Activated CD8-positive, alpha-beta memory T cell treated with anti-CD3 and anti-CD28 coated beads, Interleukin-2, amount 50 U/mL, for 1 hour (primary cell): ENCODE data around the gene HSP90AB1.

Source experiments
- DNase-seq: peaks from one replicate; pipeline ENCODE4 v3.0.0-alpha.2; 2020; ENCODE audit errors: extremely low read depth

HSP90AB1 gene

DNA sequence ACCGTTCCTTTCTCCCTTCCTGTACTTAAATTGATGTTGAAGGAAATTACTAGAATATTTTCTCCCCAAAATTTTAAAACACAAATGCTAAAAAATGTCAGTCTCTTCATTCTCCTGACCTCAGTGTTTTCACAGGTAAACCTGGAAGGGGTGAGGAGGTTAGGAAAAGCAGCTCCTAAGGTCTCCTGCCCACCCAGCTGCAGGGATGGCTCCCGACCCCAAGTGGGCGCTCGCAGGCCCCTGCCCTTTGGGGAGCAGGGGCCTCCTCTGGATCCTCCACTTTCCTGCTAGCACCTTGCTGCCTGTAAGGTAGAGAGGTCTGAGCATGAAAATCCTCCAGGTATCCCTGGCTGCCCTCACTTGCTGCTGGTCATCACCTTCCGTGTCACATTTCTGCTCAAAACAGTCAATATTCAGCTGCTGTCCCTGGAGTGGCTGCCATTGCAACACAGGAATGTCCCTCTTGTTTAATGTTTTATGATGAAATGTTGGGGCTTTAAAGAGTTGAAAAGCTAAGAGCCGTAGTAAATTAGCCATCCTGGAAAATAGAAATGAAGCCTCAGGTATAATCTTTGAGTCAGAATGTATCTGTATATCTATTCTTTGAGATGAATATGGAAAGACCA is 10.9 kb upstream of the HSP90AB1 start:
- DNase-seq = no peak

DNA sequence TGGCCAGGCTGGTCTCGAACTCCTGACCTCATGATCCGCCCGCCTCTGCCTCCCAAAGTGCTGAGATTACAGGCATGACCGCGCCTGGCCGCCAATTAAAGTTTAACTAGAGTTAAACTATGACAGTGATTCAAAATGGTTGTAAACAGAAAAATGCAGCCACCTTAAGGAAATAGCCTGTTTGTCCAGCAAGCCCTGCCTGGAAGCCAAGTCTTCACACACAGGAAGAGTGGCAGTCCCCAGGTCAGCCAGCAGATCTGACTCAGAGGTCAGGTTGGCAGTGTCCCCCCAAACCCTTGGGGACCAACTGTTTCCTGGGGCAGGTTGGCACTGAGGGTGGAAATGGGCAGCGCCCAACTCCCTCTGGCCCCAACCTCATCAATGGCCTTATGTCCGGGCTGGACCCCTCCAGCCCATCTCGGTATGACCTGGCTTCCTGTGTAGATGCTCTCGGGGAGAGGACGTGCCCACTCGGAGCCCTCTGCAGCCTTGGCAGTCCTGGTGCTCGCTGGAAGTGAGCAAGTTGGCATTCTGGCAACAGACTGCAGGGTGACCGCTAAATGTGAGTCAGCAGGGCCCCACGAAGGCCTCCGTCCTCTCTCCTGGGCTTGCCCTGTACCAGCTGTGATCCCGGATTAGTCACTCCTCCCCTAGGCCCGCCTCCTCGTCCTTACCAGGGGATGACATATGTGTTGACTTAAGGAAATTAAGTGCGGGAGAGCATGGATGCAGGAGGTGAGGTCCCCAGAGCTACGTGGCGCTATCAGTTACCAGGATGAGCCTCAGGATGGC is 9.7 kb upstream of the HSP90AB1 start:
- DNase-seq = no peak

DNA sequence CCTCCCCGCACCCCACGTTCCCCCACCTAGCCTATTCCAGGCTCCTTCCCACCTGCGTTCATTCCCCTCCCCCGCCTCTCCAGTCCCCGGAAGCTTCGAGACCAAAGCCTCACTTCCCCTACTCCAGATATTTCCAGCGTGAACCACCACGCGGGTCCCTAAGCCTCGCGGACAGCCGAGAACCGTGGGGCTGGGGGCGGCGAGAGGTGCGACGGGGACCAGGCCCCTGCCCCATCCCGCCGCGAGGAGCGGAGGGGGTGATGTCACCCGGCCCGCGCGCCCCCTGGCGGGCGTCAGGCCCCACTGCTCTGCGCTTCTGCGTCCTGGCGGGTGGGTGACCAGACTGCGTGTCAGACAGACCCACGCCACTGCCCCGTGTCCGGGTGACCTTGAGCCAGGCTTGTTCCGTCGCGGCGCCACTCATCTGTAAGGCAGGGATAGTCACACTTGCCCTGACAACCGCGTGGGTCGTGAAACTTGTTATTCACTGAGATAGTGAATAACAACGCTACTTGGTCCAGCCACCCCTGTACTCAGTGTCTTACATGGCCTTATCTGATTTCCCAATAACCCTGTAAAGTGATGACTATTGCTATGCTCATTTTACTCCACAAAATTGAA is 9.0 kb upstream of the HSP90AB1 start:
- no peak for DNase-seq

DNA sequence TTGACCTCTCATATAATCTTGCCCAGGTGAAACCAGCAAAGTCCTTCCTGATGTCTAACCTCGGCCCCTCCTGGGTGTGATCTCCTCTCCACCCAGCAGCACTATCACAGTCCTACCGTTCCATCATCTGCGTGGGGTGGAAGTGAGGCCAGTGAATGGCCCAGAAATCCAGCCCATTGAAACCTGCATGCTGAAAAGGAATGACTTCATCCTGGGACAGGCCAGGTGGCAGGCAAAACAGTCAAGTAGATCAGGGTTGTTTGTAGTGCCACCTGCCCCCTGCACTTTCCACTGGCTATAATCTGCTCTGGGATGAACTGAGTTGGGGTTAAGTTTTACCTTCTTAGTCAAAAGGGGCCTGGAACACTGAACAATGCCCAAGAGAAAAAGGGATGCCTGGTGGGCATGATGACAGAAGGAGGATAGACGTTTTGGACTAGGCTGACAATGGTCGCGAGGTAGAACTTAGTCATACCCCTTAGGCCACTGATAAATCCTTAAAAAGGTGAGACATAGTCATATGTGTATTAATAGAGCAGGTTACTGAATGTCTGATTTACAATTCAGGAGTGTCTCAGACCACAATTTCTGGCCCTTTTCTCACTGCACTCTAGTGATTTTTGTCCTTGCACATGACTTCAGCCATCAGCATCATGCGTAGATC is 8.1 kb upstream of the HSP90AB1 start:
- DNase-seq = no peak

DNA sequence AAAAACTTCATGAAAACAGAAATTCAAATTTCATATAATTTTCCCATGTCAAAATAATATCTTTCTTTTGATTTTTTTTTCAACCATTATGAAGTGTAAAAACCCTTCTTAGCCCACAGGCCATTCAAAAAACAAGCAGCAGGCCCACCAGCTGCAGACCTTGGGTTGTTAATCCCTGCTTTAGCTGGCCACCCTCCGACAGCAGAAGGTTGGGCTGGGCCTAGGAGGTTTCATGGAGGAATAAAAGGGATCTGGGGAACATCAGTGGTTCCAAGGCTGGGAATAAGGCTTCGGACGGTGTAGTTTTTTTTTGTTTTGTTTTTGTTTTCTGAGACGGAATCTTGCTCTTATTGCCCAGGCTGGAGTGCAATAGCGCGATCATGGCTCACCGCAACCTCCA is 3.6 kb upstream of the HSP90AB1 start:
- no peak for DNase-seq

DNA sequence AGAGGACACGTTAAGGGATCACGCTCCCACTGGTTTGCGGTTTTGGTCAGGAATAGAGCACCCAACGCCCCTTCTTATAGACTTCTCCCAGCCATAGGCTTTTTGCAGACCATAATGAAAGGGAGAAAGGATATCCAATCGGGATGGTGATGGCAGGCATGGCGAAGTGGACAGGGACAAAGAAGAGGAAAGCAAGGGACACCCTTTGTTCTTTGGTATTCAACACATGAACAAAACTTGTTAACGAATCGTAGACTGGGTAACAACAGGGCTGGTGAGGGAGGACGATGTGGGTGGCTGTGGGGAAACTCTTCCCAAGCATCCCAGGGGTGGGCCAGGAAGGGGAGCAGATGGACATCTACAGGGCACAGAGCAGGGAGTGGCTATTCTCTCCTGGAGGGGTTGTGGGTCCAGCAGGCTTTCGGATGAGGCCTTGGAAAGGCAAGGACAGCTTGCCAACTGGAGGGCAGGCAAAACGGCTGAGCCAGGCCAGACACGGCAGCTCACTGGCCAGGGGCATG is 1.4 kb upstream of the HSP90AB1 start:
- DNase-seq = no peak

DNA sequence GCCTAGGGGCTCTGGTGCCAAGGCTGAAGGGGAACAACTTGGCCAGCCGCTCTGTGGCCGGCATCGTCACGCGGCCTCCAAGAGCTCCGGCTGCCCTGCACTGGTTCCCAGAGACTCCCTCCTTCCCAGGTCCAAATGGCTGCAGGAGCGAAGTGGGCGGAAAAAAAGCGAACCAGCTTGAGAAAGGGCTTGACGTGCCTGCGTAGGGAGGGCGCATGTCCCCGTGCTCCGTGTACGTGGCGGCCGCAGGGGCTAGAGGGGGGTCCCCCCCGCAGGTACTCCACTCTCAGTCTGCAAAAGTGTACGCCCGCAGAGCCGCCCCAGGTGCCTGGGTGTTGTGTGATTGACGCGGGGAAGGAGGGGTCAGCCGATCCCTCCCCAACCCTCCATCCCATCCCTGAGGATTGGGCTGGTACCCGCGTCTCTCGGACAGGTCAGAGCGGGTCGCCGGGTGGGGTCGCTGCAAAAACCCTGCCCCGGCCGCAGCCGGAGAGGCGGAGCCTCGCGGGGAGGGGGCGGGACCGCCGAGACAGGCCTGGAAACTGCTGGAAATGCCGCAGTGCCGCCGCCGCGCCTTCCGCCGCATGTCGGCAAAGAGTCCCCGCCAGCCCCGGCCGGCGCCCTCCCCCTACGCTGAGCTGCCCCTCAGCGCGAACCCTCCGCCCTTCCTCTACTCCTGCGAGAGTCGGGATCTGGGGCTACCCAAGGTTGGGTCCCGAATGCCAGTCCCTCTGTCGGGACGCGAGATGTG is 814 bp upstream of the HSP90AB1 start:
- DNase-seq = no peak

DNA sequence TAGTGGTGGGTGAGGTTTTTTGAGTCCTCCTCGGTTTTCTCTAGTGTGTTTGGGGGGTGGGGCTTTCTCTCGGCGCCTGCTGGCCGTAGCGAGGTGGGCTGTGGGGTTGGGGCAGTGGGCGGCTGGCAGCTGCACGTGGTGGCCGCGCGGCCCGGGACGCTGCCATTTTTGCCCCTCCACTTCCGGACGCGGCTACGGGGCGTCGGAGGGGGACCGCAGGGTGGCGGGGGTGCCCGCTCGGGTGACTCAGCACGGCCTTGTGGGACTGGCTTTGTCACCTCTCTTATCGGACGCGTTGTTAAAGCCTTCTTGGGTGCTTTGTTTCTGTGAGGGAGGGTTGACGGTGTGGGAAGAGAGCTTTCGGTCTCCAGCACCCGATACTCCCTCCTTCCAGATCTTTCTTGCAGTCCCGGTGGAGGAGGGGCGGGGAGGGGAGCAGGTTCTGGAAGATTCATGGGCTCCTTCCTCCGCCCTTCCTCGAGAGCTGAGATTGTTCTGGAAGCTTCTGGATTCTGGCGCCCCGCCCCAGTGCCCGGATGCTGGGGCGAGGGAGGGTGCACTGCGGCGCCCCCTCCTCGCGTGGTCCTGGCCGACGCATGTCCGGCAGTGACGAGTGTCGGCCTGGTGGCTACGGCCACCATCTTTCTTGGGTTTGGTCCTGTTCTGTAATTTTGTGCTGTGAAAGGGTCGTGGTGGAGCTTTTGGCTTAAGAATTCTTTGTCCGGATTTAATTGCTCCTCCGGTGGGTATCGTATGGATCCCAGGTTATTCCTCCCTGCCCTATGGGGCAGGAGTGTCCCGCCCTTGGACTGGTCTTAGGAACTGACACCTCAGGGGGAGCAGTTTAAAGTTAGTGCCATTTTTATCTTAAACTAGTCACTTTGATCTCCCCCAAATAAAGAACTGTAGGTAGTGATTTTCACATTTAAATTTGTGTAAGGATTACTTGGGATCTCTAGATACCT is 719 bp downstream of the HSP90AB1 start:
- peak; percentile 79 for DNase-seq

DNA sequence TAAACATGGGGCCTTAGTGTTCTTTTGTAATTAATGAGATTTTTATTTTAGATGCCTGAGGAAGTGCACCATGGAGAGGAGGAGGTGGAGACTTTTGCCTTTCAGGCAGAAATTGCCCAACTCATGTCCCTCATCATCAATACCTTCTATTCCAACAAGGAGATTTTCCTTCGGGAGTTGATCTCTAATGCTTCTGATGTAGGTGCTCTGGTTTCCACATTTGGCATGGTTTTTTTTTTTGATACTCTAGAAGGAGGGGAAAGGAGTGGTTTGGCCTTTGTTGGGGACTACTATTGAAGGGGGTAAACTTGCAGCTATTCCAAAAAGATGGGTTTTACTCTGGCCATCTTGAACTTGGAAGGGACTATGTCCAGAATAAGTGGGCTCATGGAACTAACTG is 1.7 kb downstream of the HSP90AB1 start:
- DNase-seq = no peak

DNA sequence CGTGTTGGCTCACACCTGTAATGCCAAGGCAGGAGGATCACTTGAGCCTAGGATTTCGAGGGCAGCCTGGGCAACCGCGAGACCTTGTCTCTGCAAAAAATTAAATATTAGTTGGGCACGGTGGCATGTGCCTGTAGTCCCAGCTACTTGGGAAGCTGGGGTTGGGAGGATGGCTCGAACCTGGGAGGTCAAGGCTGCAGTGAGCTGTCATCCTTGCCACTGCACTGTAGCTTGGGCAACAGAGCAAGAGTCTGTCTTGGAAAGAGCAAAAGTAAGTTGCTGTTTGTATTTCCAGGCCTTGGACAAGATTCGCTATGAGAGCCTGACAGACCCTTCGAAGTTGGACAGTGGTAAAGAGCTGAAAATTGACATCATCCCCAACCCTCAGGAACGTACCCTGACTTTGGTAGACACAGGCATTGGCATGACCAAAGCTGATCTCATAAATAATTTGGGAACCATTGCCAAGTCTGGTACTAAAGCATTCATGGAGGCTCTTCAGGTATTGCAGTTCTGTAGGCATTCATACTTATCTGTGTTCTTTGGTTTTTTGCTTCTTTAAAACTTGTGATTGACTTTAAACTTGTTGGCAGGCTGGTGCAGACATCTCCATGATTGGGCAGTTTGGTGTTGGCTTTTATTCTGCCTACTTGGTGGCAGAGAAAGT is 2.3 kb downstream of the HSP90AB1 start:
- DNase-seq = no peak

DNA sequence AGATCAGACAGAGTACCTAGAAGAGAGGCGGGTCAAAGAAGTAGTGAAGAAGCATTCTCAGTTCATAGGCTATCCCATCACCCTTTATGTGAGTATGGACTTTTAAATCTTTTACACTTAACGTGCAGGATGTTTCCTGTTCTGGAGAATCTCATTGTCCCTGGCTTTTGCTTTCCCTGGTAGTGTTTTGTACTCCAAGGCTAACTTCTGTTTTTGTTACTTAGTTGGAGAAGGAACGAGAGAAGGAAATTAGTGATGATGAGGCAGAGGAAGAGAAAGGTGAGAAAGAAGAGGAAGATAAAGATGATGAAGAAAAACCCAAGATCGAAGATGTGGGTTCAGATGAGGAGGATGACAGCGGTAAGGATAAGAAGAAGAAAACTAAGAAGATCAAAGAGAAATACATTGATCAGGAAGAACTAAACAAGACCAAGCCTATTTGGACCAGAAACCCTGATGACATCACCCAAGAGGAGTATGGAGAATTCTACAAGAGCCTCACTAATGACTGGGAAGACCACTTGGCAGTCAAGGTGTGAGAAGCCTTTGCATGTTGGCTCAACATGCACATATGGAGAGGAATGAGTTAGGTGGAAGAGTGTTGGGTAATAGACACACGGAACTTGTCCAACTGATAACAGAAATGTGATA is 3.3 kb downstream of the HSP90AB1 start:
- no peak for DNase-seq

DNA sequence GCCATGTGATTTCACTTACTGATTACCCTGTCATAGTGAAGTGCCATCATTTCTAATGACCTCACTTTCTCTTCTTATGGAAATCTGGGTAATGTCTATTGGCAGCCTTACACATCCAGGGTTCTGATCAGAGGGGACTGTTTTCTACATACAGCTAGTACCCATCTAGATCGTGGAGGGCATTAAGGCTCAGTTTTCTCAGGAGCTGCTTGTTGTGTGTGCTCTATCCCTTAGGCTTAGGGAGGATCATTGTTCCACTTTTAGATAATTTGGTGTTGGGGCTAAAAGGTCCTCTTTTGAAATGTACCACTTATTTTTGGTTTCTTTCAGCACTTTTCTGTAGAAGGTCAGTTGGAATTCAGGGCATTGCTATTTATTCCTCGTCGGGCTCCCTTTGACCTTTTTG is 3.8 kb downstream of the HSP90AB1 start:
- DNase-seq = no peak

DNA sequence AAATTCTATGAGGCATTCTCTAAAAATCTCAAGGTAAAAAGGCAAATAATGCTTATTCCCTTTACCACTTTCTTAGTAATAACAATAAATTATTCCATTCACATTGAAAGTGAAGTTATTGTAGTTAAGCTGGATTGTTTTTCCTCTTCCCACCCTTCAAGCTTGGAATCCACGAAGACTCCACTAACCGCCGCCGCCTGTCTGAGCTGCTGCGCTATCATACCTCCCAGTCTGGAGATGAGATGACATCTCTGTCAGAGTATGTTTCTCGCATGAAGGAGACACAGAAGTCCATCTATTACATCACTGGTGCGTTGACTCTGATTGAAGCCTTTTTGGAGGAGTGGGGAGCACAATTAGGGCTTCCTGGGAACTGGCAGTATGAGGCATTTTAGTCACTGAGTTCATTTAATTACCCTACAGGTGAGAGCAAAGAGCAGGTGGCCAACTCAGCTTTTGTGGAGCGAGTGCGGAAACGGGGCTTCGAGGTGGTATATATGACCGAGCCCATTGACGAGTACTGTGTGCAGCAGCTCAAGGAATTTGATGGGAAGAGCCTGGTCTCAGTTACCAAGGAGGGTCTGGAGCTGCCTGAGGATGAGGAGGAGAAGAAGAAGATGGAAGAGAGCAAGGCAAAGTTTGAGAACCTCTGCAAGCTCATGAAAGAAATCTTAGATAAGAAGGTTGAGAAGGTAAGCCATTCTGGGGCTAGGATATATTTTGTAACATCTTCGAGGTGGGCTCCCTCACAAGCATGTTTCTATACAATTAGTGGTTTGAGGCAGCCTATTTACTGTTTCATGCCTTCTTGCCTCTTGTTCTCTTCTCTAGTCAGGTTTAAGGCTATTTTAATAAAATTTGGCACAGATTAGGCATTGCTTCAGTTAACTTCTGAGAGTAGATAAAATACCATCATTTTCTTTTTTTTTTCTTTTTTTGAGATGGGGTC is 4.9 kb downstream of the HSP90AB1 start:
- no peak for DNase-seq

DNA sequence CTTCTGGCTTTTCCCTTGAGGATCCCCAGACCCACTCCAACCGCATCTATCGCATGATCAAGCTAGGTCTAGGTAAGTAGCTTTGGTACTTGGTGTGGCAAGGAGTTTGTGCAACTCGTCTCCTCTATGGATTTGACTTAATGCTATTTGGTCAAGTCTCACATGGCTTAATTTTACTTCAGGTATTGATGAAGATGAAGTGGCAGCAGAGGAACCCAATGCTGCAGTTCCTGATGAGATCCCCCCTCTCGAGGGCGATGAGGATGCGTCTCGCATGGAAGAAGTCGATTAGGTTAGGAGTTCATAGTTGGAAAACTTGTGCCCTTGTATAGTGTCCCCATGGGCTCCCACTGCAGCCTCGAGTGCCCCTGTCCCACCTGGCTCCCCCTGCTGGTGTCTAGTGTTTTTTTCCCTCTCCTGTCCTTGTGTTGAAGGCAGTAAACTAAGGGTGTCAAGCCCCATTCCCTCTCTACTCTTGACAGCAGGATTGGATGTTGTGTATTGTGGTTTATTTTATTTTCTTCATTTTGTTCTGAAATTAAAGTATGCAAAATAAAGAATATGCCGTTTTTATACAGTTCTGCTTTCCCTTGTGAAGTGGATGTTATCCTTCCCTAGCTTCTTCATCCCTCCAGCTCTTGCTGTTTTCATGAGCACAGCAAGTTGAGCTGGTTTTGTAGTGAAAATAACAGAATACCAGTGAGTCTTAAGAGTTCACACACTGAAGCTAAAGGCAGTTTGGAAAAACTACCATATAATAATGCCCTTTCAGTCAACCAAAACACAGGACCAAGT is 6.6 kb downstream of the HSP90AB1 start:
- DNase-seq = no peak

DNA sequence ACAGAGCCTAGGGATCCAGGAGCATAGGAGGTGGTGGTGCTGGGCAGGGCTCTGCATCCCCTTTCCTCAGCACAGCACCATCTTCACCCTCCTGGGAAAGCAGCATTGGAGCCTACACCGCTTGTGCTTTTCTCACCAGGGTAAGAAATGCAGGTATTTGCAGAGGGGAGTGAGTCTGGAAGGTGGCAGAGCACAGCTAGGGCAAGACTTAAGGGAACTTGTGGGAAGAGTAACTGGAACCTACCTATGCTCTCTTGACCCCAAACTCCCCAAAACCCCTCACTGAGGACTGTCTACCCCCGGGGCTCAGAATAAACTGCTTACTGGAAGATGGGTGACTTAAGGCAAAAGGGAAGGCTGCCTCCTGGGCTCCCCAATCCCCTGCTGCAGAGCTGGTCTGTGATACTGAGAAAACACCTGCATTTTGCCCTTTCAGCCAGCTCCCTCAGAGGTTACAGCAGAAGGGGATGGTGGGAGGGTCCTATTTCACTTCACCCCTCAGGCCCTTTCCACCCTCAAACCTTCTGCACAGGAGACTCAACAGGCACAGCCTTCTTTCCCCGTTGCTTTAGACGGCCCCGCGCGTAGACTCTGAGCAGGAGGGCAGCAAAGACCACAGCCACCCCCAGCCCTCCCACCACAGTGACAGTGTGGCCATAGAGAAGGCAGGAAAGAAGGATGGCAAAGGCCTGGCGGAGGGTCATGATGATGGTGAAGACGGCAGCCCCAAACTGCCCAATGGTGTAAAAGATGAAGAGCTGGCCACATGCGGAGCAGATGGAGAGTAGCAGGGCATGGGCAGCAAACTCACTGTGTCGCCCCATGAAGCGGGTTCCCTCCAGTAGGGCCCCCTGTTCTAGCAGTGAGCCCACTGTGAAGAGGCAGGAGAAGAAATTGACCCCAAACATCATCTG is 7.5 kb downstream of the HSP90AB1 start:
- DNase-seq = no peak

DNA sequence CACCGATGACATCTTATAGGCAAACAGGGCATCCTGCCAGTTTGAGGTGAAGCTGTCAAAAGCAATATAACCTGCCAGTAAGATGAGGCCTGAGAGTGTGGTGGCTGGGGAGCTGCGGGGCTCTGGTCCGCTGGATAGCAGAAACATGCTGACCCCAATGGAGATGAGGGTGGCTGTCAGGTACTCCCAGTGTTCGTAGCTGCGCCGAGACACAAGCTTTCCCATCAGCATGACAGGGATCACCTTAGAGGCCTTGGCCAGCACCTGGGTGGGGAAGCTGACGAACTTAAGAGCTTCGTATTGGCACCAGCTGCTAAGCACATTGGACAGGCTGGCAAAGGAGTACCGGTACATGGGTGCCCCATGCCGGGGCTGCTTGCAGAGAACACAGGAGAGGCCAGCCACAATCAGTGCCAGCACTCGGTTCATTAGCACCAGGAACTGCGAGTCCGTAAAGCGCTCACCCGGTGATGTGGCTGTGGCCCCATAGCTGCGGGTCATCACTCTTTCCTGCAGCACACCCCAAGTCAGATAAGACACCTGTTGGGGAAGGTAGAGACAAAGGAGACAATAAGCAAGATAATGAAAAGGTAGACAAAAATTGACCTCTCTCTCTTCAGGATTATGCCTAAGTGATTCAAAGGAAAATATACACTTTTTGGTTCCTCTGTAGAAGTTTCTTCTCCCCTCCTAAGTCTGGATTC is 8.4 kb downstream of the HSP90AB1 start:
- DNase-seq = no peak
